WTC11 (cell line): Measurements from ENCODE around the gene CHCT1. TPM values are rescaled to one million over a fixed set of nuclear protein-coding genes. Genes with fewer than 3 reads are reported as not detected.

ENCODE experiments used
- ATAC-seq: fragments of 200-7000 bp; cut with Tn5 transposase; 2 replicates; pipeline ENCODE4 v1.10.0; 2021; ENCODE audit warnings: mild to moderate bottlenecking, moderate library complexity
- CTCF ChIA-PET: fragments of 300-600 bp; sonication (Branson Sonifier 250); formaldehyde crosslinking; loops from one replicate; lab custom pipeline; 2021; ENCODE audit warnings: antibody characterized with exemption; lab: Charles Lee
- POLR2A ChIA-PET: fragments of 350-600 bp; sonication (Branson Sonifier 250); formaldehyde crosslinking; loops from one replicate; lab custom pipeline; 2021; ENCODE audit warnings: antibody characterized with exemption; lab: Charles Lee
- DNase-seq: peaks from one replicate; pipeline ENCODE4 v3.0.0; 2021; ENCODE audit warnings: low spot score
- H3K27ac Mint-ChIP-seq: 2 replicates; pipeline ENCODE4 v1.8.0; 2021; ENCODE audit warnings: mixed read lengths
- H3K27me3 Mint-ChIP-seq: 2 replicates; pipeline ENCODE4 v1.8.0; 2021; ENCODE audit warnings: low read depth, mild to moderate bottlenecking, moderate library complexity, mixed read lengths
- H3K36me3 Mint-ChIP-seq: 2 replicates; pipeline ENCODE4 v1.8.0; 2021; ENCODE audit warnings: mixed read lengths
- H3K4me1 Mint-ChIP-seq: 2 replicates; pipeline ENCODE4 v1.8.0; 2022; ENCODE audit warnings: mixed read lengths
- H3K4me3 Mint-ChIP-seq: 2 replicates; pipeline ENCODE4 v1.8.0; 2021; ENCODE audit warnings: mild to moderate bottlenecking, moderate library complexity, mixed read lengths
- H3K9me3 Mint-ChIP-seq: 2 replicates; pipeline ENCODE4 v1.8.0; 2021; ENCODE audit warnings: mixed read lengths
- CBFB ChIP-seq: sonication (generic); formaldehyde crosslinking; IDR thresholded peaks from 2 replicates; pipeline ENCODE4 v1.8.1; 2022; ENCODE audit warnings: mild to moderate bottlenecking, low read depth, missing genetic modification reagents
- CREB1 ChIP-seq: sonication (generic); formaldehyde crosslinking; IDR thresholded peaks from 2 replicates; pipeline ENCODE4 v1.8.0; 2023; ENCODE audit warnings: mild to moderate bottlenecking, missing genetic modification reagents
- EMX1 ChIP-seq: fragments of 250-450 bp; sonication (Bioruptor Pico); IDR thresholded peaks from 2 replicates; pipeline ENCODE4 v1.8.0; 2021; ENCODE audit warnings: mild to moderate bottlenecking
- HMGA2 ChIP-seq: fragments of 250-450 bp; sonication (Bioruptor Pico); IDR thresholded peaks from 2 replicates; pipeline ENCODE4 v1.4.0; 2021; ENCODE audit warnings: mild to moderate bottlenecking, moderate library complexity
- IRF2 ChIP-seq: sonication (generic); formaldehyde crosslinking; IDR thresholded peaks from 2 replicates; pipeline ENCODE4 v1.8.0; 2022; ENCODE audit warnings: low read depth, missing genetic modification reagents, borderline replicate concordance
- KAT7 ChIP-seq: sonication (generic); formaldehyde crosslinking; IDR thresholded peaks from 2 replicates; pipeline ENCODE4 v1.8.1; 2023; ENCODE audit warnings: missing genetic modification reagents, mild to moderate bottlenecking, borderline replicate concordance
- NFYB ChIP-seq: sonication (generic); formaldehyde crosslinking; conservative IDR thresholded peaks from 2 replicates; pipeline ENCODE4 v1.8.0; 2022; ENCODE audit warnings: low read depth, missing genetic modification reagents
- NR1H2 ChIP-seq: sonication (generic); formaldehyde crosslinking; IDR thresholded peaks from 2 replicates; pipeline ENCODE4 v1.9.0; 2021; ENCODE audit warnings: mild to moderate bottlenecking, moderate library complexity, missing genetic modification reagents
- NR3C1 ChIP-seq: sonication (generic); formaldehyde crosslinking; conservative IDR thresholded peaks from 2 replicates; pipeline ENCODE4 v1.8.1; 2023; ENCODE audit warnings: low read depth, mild to moderate bottlenecking, missing genetic modification reagents
- PRRX2 ChIP-seq: fragments of 250-450 bp; sonication (Bioruptor Pico); IDR thresholded peaks from 2 replicates; pipeline ENCODE4 v1.8.0; 2021; ENCODE audit warnings: mild to moderate bottlenecking
- TP53 ChIP-seq: sonication (generic); formaldehyde crosslinking; IDR thresholded peaks from 2 replicates; pipeline ENCODE4 v1.8.1; 2023; ENCODE audit warnings: mild to moderate bottlenecking, missing genetic modification reagents
- ZNF121 ChIP-seq: sonication (generic); formaldehyde crosslinking; IDR thresholded peaks from 2 replicates; pipeline ENCODE4 v1.8.0; 2023; ENCODE audit warnings: missing genetic modification reagents
- ZNF219 ChIP-seq: sonication (generic); formaldehyde crosslinking; IDR thresholded peaks from 2 replicates; pipeline ENCODE4 v1.8.0; 2023; ENCODE audit warnings: missing genetic modification reagents, mild to moderate bottlenecking, borderline replicate concordance
- ZNF416 ChIP-seq: fragments of 250-450 bp; sonication (Bioruptor Pico); IDR thresholded peaks from 2 replicates; pipeline ENCODE4 v1.9.0; 2021; ENCODE audit warnings: mild to moderate bottlenecking, inconsistent platforms
- ZNF512 ChIP-seq: sonication (generic); formaldehyde crosslinking; IDR thresholded peaks from 2 replicates; pipeline ENCODE4 v1.8.1; 2022; ENCODE audit warnings: missing genetic modification reagents, borderline replicate concordance
- total RNA-seq: library from RNA; stranded (reverse); gene quantifications from 3 replicates; pipeline ENCODE4 v1.2.3, GENCODE V29; 2021
- TF ChIP-seq, protein P1 (sequence below): sonication (generic); formaldehyde crosslinking; IDR thresholded peaks from 2 replicates; pipeline ENCODE4 v1.8.1; 2023; ENCODE audit warnings: mild to moderate bottlenecking, missing genetic modification reagents, borderline replicate concordance
- TF ChIP-seq, protein P2 (sequence below): fragments of 200-600 bp; IDR thresholded peaks from 2 replicates; pipeline ENCODE4 v1.8.0; 2022; ENCODE audit warnings: antibody characterized with exemption
- TF ChIP-seq, protein P3 (sequence below): sonication (generic); formaldehyde crosslinking; IDR thresholded peaks from 2 replicates; pipeline ENCODE4 v1.8.1; 2023; ENCODE audit warnings: mild to moderate bottlenecking, missing genetic modification reagents, moderate library complexity
- TF ChIP-seq, protein P4 (sequence below): sonication (generic); formaldehyde crosslinking; IDR thresholded peaks from 2 replicates; pipeline ENCODE4 v1.8.0; 2022; ENCODE audit warnings: mild to moderate bottlenecking, missing genetic modification reagents
- TF ChIP-seq, protein P5 (sequence below): sonication (generic); formaldehyde crosslinking; IDR thresholded peaks from 2 replicates; pipeline ENCODE4 v1.8.0; 2022; ENCODE audit warnings: mild to moderate bottlenecking, missing genetic modification reagents
- TF ChIP-seq, protein P6 (sequence below): sonication (generic); formaldehyde crosslinking; IDR thresholded peaks from 2 replicates; pipeline ENCODE4 v1.8.0; 2022; ENCODE audit warnings: mild to moderate bottlenecking, missing genetic modification reagents
- TF ChIP-seq, protein P7 (sequence below): sonication (generic); formaldehyde crosslinking; IDR thresholded peaks from 2 replicates; pipeline ENCODE4 v1.8.1; 2023; ENCODE audit warnings: mild to moderate bottlenecking, missing genetic modification reagents

CHCT1 gene
- total RNA-seq, 1 experiment from 2014 or later, result not detected

- CTCF ChIA-PET, result no interaction called here
- H3K36me3 Mint-ChIP-seq, result peaks cover 42% of the 10 kb centered on the region
Measured at GRCh38 chr17:60451071-60451470, 28.8 kb downstream of the CHCT1 start.

GRCh38 chr17:60451965-60452364 lies 29.7 kb downstream of the CHCT1 start:
- Mint-ChIP-seq H3K4me1 (no peaks in the 10 kb centered on the region), H3K36me3 (peaks cover 44% of the 10 kb centered on the region), H3K27ac (no peak overlapping the region), H3K27me3 (no peaks in the 10 kb centered on the region), H3K4me3 (no peak overlapping the region), H3K9me3 (no peaks in the 10 kb centered on the region)
- ChIA-PET CTCF (no interaction called here), POLR2A (no interaction called here)
- no peak for DNase-seq
- no peak for ATAC-seq
- TF ChIP-seq ZNF416 (CRISPR knock-in tag) (no peak), NR3C1 (CRISPR knock-in tag) (no peak), EMX1 (CRISPR knock-in tag) (no peak), IRF2 (no peak), NR1H2 (no peak), PRRX2 (no peak), CREB1 (CRISPR knock-in tag) (no peak), KAT7 (CRISPR knock-in tag) (no peak), ZNF219 (CRISPR knock-in tag) (no peak), ZNF512 (CRISPR knock-in tag) (no peak), ZNF121 (no peak), CBFB (CRISPR knock-in tag) (no peak)
- TF ChIP-seq, protein P1, sequence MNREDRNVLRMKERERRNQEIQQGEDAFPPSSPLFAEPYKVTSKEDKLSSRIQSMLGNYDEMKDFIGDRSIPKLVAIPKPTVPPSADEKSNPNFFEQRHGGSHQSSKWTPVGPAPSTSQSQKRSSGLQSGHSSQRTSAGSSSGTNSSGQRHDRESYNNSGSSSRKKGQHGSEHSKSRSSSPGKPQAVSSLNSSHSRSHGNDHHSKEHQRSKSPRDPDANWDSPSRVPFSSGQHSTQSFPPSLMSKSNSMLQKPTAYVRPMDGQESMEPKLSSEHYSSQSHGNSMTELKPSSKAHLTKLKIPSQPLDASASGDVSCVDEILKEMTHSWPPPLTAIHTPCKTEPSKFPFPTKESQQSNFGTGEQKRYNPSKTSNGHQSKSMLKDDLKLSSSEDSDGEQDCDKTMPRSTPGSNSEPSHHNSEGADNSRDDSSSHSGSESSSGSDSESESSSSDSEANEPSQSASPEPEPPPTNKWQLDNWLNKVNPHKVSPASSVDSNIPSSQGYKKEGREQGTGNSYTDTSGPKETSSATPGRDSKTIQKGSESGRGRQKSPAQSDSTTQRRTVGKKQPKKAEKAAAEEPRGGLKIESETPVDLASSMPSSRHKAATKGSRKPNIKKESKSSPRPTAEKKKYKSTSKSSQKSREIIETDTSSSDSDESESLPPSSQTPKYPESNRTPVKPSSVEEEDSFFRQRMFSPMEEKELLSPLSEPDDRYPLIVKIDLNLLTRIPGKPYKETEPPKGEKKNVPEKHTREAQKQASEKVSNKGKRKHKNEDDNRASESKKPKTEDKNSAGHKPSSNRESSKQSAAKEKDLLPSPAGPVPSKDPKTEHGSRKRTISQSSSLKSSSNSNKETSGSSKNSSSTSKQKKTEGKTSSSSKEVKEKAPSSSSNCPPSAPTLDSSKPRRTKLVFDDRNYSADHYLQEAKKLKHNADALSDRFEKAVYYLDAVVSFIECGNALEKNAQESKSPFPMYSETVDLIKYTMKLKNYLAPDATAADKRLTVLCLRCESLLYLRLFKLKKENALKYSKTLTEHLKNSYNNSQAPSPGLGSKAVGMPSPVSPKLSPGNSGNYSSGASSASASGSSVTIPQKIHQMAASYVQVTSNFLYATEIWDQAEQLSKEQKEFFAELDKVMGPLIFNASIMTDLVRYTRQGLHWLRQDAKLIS (CRISPR knock-in tag), result no peak
- TF ChIP-seq, protein P2, sequence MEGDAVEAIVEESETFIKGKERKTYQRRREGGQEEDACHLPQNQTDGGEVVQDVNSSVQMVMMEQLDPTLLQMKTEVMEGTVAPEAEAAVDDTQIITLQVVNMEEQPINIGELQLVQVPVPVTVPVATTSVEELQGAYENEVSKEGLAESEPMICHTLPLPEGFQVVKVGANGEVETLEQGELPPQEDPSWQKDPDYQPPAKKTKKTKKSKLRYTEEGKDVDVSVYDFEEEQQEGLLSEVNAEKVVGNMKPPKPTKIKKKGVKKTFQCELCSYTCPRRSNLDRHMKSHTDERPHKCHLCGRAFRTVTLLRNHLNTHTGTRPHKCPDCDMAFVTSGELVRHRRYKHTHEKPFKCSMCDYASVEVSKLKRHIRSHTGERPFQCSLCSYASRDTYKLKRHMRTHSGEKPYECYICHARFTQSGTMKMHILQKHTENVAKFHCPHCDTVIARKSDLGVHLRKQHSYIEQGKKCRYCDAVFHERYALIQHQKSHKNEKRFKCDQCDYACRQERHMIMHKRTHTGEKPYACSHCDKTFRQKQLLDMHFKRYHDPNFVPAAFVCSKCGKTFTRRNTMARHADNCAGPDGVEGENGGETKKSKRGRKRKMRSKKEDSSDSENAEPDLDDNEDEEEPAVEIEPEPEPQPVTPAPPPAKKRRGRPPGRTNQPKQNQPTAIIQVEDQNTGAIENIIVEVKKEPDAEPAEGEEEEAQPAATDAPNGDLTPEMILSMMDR, result no peak
- TF ChIP-seq, protein P3, sequence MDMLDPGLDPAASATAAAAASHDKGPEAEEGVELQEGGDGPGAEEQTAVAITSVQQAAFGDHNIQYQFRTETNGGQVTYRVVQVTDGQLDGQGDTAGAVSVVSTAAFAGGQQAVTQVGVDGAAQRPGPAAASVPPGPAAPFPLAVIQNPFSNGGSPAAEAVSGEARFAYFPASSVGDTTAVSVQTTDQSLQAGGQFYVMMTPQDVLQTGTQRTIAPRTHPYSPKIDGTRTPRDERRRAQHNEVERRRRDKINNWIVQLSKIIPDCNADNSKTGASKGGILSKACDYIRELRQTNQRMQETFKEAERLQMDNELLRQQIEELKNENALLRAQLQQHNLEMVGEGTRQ (CRISPR knock-in tag), result no peak
- TF ChIP-seq, protein P4, sequence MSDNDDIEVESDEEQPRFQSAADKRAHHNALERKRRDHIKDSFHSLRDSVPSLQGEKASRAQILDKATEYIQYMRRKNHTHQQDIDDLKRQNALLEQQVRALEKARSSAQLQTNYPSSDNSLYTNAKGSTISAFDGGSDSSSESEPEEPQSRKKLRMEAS (CRISPR knock-in tag), result no peak

More at GRCh38 chr17:60451071-60451470, 28.8 kb downstream of the CHCT1 start:
- H3K4me1 Mint-ChIP-seq, result no peaks in the 10 kb centered on the region
- ATAC-seq (no peak), DNase-seq (no peak)
- H3K27me3 Mint-ChIP-seq, result no peaks in the 10 kb centered on the region
- no peak overlapping the region for H3K4me3 Mint-ChIP-seq
- POLR2A ChIA-PET, result no interaction called here
- H3K27ac Mint-ChIP-seq, result no peak overlapping the region
- H3K9me3 Mint-ChIP-seq, result no peaks in the 10 kb centered on the region
- TF ChIP-seq, protein P5, sequence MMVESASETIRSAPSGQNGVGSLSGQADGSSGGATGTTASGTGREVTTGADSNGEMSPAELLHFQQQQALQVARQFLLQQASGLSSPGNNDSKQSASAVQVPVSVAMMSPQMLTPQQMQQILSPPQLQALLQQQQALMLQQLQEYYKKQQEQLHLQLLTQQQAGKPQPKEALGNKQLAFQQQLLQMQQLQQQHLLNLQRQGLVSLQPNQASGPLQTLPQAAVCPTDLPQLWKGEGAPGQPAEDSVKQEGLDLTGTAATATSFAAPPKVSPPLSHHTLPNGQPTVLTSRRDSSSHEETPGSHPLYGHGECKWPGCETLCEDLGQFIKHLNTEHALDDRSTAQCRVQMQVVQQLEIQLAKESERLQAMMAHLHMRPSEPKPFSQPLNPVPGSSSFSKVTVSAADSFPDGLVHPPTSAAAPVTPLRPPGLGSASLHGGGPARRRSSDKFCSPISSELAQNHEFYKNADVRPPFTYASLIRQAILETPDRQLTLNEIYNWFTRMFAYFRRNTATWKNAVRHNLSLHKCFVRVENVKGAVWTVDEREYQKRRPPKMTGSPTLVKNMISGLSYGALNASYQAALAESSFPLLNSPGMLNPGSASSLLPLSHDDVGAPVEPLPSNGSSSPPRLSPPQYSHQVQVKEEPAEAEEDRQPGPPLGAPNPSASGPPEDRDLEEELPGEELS, result no peak
- peak; percentile 69; the same call in 1 of the 2 replicates for TF ChIP-seq HMGA2 (CRISPR knock-in tag)
- TF ChIP-seq, protein P6, sequence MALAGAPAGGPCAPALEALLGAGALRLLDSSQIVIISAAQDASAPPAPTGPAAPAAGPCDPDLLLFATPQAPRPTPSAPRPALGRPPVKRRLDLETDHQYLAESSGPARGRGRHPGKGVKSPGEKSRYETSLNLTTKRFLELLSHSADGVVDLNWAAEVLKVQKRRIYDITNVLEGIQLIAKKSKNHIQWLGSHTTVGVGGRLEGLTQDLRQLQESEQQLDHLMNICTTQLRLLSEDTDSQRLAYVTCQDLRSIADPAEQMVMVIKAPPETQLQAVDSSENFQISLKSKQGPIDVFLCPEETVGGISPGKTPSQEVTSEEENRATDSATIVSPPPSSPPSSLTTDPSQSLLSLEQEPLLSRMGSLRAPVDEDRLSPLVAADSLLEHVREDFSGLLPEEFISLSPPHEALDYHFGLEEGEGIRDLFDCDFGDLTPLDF (CRISPR knock-in tag), result no peak
- TF ChIP-seq NFYB (CRISPR knock-in tag), result no peak
- no peak for TF ChIP-seq TP53 (CRISPR knock-in tag)
- TF ChIP-seq IRF2, result no peak
- TF ChIP-seq, protein P7, sequence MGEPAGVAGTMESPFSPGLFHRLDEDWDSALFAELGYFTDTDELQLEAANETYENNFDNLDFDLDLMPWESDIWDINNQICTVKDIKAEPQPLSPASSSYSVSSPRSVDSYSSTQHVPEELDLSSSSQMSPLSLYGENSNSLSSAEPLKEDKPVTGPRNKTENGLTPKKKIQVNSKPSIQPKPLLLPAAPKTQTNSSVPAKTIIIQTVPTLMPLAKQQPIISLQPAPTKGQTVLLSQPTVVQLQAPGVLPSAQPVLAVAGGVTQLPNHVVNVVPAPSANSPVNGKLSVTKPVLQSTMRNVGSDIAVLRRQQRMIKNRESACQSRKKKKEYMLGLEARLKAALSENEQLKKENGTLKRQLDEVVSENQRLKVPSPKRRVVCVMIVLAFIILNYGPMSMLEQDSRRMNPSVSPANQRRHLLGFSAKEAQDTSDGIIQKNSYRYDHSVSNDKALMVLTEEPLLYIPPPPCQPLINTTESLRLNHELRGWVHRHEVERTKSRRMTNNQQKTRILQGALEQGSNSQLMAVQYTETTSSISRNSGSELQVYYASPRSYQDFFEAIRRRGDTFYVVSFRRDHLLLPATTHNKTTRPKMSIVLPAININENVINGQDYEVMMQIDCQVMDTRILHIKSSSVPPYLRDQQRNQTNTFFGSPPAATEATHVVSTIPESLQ (CRISPR knock-in tag), result no peak
- TF ChIP-seq, all 79 proteins: peak for 1
